SK-N-MC (cell line): ENCODE measurements around the gene XRN2.

Experiments used
- EZH2 ChIP-seq: fragments of 200-600 bp; sonication (generic); IDR thresholded peaks from one replicate; pipeline ENCODE4 v1.6.1; 2017; ENCODE audit warnings: antibody characterized with exemption
- FOXP2 ChIP-seq: optimal IDR thresholded peaks from 2 replicates; pipeline ENCODE3; 2011; ENCODE audit warnings: mild to moderate bottlenecking, moderate library complexity; ENCODE audit not compliant: insufficient read depth; ENCODE audit errors: extremely low read length, control extremely low read depth
- POLR2AphosphoS5 ChIP-seq: IDR thresholded peaks from 2 replicates; pipeline ENCODE4 v1.6.1; 2012; ENCODE audit warnings: mild to moderate bottlenecking, low read depth, low read length, borderline replicate concordance

- TF ChIP-seq EZH2 (no peak), POLR2AphosphoS5 (no peak), FOXP2 (no peak)
These were observed 87.6 kb downstream of the XRN2 start for GRCh38 chr20:21390768-21391167.
